DMS153 (cell line): ENCODE measurements around the gene FREM1.

Experiments used
- DNase-seq: peaks from one replicate; lab custom pipeline; 2025; lab: John Stamatoyannopoulos, UW

The FREM1 gene

GRCh38 chr9:14870090-14870489, 40.1 kb downstream of the FREM1 start:
- no peak for DNase-seq

DNA sequence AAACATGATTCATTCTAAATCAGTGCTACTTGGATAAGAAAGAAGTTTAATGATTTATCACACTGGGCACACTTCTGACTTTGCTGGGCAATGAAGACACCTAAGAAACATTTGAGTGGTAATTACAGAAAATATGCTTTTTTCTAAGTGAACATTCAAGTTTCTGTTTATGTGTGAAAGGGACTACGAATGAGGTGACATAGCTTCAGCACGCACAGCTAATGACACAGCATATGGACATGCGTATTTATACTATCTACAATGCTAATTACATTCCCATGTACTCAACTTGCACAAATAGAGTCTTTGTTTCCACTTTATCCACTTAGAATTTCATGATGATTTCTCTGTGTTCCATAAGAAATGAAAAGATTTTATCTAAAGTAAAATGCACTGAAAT, 40.6 kb downstream of the FREM1 start:
- DNase-seq: no peak

DNA sequence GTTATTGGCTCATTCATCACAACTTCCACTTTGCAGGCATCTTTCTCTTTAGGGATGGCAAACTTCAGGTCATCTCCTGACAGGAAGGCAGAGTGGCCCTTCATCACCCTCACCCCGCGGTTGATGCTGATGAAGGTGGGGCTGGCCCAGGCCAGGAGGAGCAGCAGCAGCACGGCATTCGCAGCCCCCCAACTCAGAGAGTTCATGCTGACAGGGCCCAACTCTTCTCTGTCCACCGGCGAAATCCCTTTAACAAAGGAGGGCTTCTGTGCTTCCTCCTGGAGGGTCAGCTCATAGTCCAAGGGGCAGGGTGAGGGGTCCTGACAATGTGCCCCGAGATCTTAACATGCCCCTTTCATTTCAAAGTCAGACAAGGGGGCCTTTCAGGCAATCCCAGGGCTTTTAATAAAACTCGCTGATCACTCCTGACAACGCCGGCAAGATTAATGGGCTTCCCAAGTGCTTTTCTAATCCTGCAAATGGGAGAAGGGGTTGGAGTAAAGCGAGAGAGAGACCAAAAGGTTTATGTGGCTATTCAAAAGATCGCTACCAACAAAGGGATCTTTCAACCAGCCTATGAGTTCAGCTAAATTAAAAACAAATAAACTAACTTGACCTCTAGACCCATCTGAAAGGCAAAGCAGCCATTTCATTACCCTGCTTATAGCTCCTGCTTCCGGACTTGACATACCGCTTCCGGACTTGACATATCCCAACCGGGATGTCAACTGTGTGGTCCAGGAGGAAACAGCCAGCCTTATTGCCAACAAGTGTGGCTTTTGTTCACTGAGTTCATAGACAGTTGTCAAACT, 41.2 kb downstream of the FREM1 start:
- DNase-seq: no peak

- no peak for DNase-seq
Measured at GRCh38 chr9:14868418-14868771, 41.8 kb downstream of the FREM1 start.

DNA sequence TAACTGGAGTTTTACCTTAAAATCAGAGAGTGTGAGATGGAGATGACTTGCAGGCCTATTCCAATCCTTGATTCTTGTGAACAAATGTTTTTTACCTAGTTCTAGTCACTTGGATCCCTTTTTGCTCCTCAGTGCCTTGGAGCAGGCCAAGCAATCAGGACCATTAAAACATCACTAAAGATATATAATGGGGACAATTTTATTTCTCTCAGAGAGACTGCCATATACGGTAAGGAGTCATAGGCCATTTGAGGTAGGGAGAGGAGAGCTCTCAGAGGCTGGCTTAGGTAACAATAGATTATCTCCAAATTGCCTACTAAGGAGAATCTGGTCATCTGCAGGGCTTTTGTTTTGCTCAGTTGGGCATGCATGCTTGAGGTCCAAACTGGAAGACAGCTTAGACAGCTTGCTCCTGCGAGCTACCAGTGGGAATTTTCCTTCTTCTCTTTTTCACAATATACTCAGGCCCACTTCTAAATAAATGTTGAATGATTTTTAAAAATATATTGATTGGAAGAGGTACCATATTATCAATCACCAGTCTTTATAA, 44.0 kb downstream of the FREM1 start:
- DNase-seq: no peak

DNA sequence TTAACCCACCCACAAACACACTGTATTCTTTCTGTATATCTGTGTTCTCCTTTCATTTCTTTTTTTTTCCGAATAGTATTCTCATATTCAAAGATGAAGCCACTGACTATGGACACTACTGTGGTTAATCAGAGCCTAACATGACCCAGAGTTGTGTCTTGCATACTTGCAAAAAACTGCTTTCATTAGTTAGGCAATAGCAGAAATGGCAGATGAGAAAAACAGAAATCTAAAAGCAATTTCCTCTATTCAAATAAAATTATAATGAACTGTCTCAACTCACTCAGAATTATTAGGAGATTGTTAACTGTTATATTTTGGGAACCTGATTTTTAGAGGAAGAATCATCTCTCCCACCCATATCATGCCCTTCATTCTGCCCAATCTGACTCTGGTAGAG, 45.9 kb downstream of the FREM1 start:
- no peak for DNase-seq

- DNase-seq: no peak
Measured at GRCh38 chr9:14863402-14863801, 46.8 kb downstream of the FREM1 start.

DNA sequence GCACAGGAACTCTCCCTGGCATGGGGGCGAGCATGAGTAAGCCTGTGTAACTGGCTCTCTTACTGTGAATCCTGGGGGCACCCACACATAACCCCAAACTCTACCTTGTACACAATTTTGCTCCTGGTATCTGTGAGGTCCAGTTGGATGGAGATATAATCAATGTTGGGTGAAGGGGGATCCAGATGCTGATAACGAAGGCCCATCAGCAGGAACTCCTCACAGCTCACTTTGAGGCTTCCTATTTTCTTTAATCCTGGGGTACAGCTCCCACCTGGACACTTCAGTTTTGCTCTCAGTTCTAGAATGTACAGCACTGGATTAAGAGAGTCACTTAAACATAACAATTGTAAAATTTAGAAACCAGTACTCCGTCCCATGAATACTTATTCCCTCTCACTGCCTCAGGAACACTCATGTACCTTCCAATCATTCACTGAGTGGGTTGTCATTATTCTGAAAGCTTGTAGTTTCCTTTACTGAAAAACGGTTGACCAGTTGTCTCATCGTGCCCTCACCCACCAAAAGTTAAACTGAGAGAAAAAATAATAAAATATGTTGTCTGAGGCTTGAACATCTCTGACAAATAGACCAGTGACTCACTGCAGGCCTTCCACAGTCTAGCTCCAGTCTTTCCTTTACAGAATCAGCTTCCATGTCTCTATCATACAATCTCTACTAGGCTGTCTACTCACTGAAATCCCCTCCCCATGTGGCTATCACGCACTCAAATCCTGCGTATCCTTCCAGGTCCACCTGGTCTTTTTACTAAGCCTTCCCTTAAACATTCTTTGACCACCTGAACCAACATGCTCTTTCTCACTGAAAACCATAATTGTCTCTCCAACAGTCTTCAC, 52.6 kb downstream of the FREM1 start:
- no peak for DNase-seq

GRCh38 chr9:14849851-14850250, 60.4 kb downstream of the FREM1 start:
- DNase-seq: no peak

DNA sequence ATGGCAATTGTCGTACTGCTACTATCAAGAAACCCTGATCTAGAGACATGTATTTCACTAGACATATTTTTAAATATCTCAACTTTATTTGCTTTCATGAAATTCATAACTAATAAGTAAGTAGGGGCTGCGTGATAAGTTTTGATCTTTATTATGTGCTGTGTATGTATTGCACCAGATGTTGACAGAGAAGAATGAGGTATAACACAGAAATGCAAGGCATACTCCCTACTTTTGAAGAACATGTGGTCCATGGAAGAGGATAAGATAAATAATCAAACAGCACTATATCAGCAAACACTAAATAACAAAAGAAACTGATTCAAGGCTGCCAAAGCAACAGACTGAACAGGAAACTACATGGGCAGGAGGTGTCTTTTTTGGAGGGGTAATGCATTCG, 60.9 kb downstream of the FREM1 start:
- DNase-seq: no peak

DNA sequence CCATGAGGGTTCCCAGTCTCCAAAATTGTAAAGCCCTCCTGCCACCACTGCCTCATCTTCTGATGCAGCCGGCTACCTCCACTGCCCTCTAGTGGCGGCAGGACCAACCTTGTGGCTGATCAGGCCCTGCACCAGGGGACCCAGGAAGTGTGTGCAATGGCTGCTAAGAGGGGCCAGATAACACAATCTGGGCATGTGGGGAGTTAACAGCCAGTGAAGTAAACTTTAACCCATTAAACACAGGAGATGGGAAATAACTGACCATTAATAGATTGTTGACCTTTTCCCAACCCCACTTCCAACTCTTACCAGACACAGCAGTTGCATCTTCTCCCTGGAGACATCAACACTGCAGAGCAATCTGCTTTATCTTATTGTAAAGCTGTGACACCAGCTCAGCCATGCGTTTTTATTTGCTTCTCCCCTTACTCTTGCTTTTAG, 63.3 kb downstream of the FREM1 start:
- no peak for DNase-seq

DNA sequence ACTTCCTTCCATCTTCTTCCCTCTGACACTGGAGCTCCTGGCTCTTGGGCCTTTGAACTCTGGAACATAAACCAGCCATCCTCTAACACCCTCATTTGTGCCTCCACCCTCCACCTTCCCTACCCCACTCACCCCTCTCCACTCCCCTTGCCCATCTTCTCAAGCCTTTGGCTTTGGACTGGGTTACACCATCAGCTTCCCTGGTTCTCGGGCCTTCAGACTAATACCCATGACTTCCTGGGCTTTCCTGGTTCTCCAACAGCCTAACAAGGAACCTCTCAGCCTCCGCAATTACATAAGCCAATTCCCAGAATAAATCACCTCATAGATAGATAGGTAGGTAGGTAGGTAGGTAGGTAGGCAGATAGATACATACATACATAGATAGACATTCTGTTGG, 67.1 kb downstream of the FREM1 start:
- no peak for DNase-seq

DNA sequence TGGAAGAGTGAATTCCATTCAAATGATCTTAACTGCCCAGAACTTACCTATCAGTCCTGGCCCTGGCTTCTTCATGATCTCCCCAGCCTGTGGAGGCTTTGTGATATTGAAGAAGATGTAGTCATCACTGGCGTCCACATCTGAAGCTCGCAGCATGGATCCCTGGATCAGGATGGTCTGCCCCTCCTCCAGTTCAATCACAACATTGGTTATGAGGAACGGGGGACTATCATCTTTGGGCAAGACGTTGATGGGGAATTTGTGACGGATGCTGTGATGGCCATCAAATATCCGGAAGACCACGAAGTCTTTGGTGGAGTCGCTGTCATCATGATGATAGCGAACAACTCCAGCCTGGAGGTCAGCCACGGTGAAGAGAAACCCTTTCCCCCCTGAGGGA, 68.0 kb downstream of the FREM1 start:
- DNase-seq: no peak

- no peak for DNase-seq
Measured at GRCh38 chr9:14838701-14839100, 71.5 kb downstream of the FREM1 start.

DNA sequence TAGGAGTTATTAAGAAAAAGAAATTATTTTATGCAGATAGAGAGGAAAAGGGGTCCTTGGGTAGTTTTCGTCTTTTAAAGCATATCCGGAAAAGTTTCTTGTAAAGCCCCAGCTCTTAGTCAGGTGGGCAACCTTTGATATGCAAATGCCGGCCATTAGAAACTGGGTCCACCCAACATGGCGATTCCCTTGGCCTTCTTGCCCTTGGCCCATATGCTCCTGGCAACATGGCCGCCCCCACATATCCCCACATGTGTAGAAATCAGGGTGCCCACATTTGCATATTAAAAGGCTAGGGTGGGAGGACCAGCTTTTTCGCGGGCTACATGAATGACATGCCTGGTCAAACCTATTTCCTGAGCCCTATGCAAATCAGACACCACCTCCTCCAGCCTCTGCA, 73.3 kb downstream of the FREM1 start:
- DNase-seq: no peak

GRCh38 chr9:14831661-14832060, 78.6 kb downstream of the FREM1 start:
- DNase-seq: no peak

DNA sequence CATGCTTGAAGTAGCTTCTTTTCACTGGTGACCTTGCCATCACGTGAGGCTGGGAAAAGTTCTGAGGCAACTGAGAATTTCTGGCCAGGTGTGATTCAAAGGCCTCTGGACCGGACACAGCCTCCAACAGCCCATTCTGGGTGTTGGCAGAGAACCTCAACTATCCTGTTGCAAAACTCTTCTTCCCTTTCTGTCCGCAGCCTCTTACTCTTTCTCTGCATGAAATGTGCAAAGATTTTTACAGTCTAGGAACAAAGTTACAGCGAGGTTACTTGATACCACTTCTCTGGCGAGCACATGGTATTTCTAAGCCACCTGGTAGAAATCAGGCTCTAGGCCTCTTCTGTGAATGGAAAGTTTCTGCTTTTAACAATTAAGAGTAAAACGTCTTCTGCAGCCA, 79.2 kb downstream of the FREM1 start:
- DNase-seq: no peak

- no peak for DNase-seq
Measured at GRCh38 chr9:14830057-14830456, 80.2 kb downstream of the FREM1 start.

GRCh38 chr9:14829204-14829603, 81.0 kb downstream of the FREM1 start:
- DNase-seq: no peak

GRCh38 chr9:14827805-14828204, 82.4 kb downstream of the FREM1 start:
- DNase-seq: no peak

GRCh38 chr9:14824481-14824880, 85.7 kb downstream of the FREM1 start:
- no peak for DNase-seq

- no peak for DNase-seq
Measured at GRCh38 chr9:14823800-14824199, 86.4 kb downstream of the FREM1 start.

- DNase-seq: no peak
Measured at GRCh38 chr9:14822666-14823065, 87.6 kb downstream of the FREM1 start.
